HepG2 (cell line): ENCODE results near the gene SERTAD2. TPM values are rescaled to one million over a fixed set of nuclear protein-coding genes. Genes with fewer than 3 reads are reported as not detected.

Source experiments
- ARID2 ChIP-seq: sonication (generic); formaldehyde crosslinking; IDR thresholded peaks from 2 replicates; pipeline ENCODE4 v1.8.1; 2022; ENCODE audit warnings: mild to moderate bottlenecking, missing genetic modification reagents, borderline replicate concordance
- ATF6 ChIP-seq: sonication (generic); formaldehyde crosslinking; conservative IDR thresholded peaks from 2 replicates; pipeline ENCODE4 v1.4.0; 2020; ENCODE audit warnings: missing genetic modification reagents
- CBX5 ChIP-seq: sonication (generic); formaldehyde crosslinking; IDR thresholded peaks from 2 replicates; pipeline ENCODE4 v1.4.0; 2020; ENCODE audit warnings: missing genetic modification reagents, borderline replicate concordance
- CREB1 ChIP-seq, 2 experiments: fragments of 450-650 bp in 1 of 2; IDR thresholded peaks; 2 replicates each; pipeline ENCODE4 v1.6.1; 2016 to 2017; ENCODE audit warnings: control low read depth in 1 of 2, mild to moderate bottlenecking in 1 of 2, missing compliant biosample characterization in 1 of 2, missing genetic modification characterization in 1 of 2
- FIP1L1 ChIP-seq: fragments of 200-400 bp; formaldehyde crosslinking; IDR thresholded peaks from 2 replicates; pipeline ENCODE4 v1.6.1; 2018; ENCODE audit warnings: low read depth, mild to moderate bottlenecking, low read length, moderate library complexity, borderline replicate concordance; ENCODE audit not compliant: insufficient read depth
- GATAD1 ChIP-seq: IDR thresholded peaks from 2 replicates; pipeline ENCODE4 v1.6.1; 2016; ENCODE audit warnings: missing genetic modification reagents, missing compliant biosample characterization
- HNRNPUL1 ChIP-seq: fragments of 200-400 bp; formaldehyde crosslinking; IDR thresholded peaks from 2 replicates; pipeline ENCODE4 v1.6.1; 2017; ENCODE audit warnings: low read depth, mild to moderate bottlenecking, low read length, moderate library complexity
- HOXA3 ChIP-seq: sonication (generic); formaldehyde crosslinking; IDR thresholded peaks from 2 replicates; pipeline ENCODE4 v1.5.0; 2020; ENCODE audit warnings: missing genetic modification reagents
- LCORL ChIP-seq, 2 experiments: fragments of 450-650 bp in 1 of 2; sonication (generic) in 1 of 2; formaldehyde crosslinking in 1 of 2; IDR thresholded peaks; 2 replicates each; pipeline versions ENCODE4 v1.5.0 to v1.6.1; 2017 to 2020; ENCODE audit warnings: antibody characterized with exemption in 1 of 2, missing genetic modification reagents in 1 of 2
- MED8 ChIP-seq: sonication (generic); formaldehyde crosslinking; IDR thresholded peaks from 2 replicates; pipeline ENCODE4 v1.8.1; 2023; ENCODE audit warnings: mild to moderate bottlenecking, missing genetic modification reagents; ENCODE audit not compliant: insufficient replicate concordance
- MXD4 ChIP-seq: IDR thresholded peaks from 2 replicates; pipeline ENCODE4 v1.6.1; 2016; ENCODE audit warnings: mild to moderate bottlenecking, missing biosample characterization, missing genetic modification reagents
- PLRG1 ChIP-seq: fragments of 450-650 bp; conservative IDR thresholded peaks from 2 replicates; pipeline ENCODE4 v1.6.1; 2016
- RORA ChIP-seq: sonication (generic); formaldehyde crosslinking; IDR thresholded peaks from 2 replicates; pipeline ENCODE4 v1.5.0; 2020; ENCODE audit warnings: mild to moderate bottlenecking, missing genetic modification reagents, moderate library complexity
- ZBTB14 ChIP-seq: sonication (generic); formaldehyde crosslinking; IDR thresholded peaks from 2 replicates; pipeline ENCODE4 v1.4.0; 2020; ENCODE audit warnings: missing genetic modification reagents
- ZC3H13 ChIP-seq: sonication (generic); formaldehyde crosslinking; IDR thresholded peaks from 2 replicates; pipeline ENCODE4 v1.8.1; 2023; ENCODE audit warnings: mild to moderate bottlenecking, missing genetic modification reagents, moderate library complexity
- ZNF235 ChIP-seq: sonication (generic); formaldehyde crosslinking; IDR thresholded peaks from 2 replicates; pipeline ENCODE4 v1.8.1; 2023; ENCODE audit warnings: mild to moderate bottlenecking, missing genetic modification reagents, borderline replicate concordance
- ZSCAN29 ChIP-seq: sonication (generic); formaldehyde crosslinking; conservative IDR thresholded peaks from 2 replicates; pipeline ENCODE4 v1.4.0; 2020; ENCODE audit warnings: mild to moderate bottlenecking, missing genetic modification reagents
- polyA plus RNA-seq, 8 experiments: library from polyadenylated mRNA; depleted of rRNA in 3 of 8; stranded (reverse) in 7 of 8; unstranded in 1 of 8; fragments of >200 nt; fragmentation: Illumina TruSeq in 4 of 8; extraction: Trizol in 4 of 8; gene quantifications; 2 replicates each; pipeline versions ENCODE4 v1.2.1 to v1.2.3, GENCODE V29; 2011 to 2016; ENCODE audit warnings: low read depth in 4 of 8, missing spikeins in 1 of 8, mixed read lengths in 1 of 8; ENCODE audit not compliant: insufficient read depth in 1 of 8
- total RNA-seq, 5 experiments: library from RNA; depleted of rRNA; stranded (reverse); fragments of >200 nt; fragmentation: Illumina TruSeq; extraction: Trizol; gene quantifications; 2 replicates each; pipeline ENCODE4 v1.2.3, GENCODE V29; 2016; ENCODE audit warnings: low read depth in 1 of 5
- TF ChIP-seq, protein P1 (sequence below): sonication (generic); formaldehyde crosslinking; IDR thresholded peaks from 2 replicates; pipeline ENCODE4; 2020; ENCODE audit warnings: missing genetic modification reagents, mild to moderate bottlenecking, borderline replicate concordance
- TF ChIP-seq, protein P2 (sequence below): sonication (generic); formaldehyde crosslinking; IDR thresholded peaks from 2 replicates; pipeline ENCODE4 v1.5.1; 2020; ENCODE audit warnings: mild to moderate bottlenecking, missing genetic modification reagents, borderline replicate concordance
- TF ChIP-seq, protein P3 (sequence below): fragments of 450-650 bp; IDR thresholded peaks from 2 replicates; pipeline ENCODE4 v1.6.1; 2016

The SERTAD2 gene
- total and polyA plus RNA-seq, 2 of the 13 experiments (the other 11 are each of a cell fraction or from before 2014, with no cell fraction given), result 6.7 to 22.6 TPM

GRCh38 chr2:64669288-64669687 lies 15.6 kb upstream of the SERTAD2 start (continued):
- no peak for TF ChIP-seq HNRNPUL1
- TF ChIP-seq LCORL (IDR thresholded peaks at IDR 0.05), result peak; percentile 68
- no peak; the same call in 1 of the 2 replicates for TF ChIP-seq LCORL (CRISPR knock-in tag; IDR thresholded peaks at IDR 0.05)
- TF ChIP-seq RORA, result no peak
- TF ChIP-seq CBX5 (CRISPR knock-in tag), result peak; percentile 83; the same call in 1 of the 2 replicates
- TF ChIP-seq FIP1L1, result no peak
- TF ChIP-seq ZC3H13, result peak; percentile 67; the same call in 1 of the 2 replicates
- no peak for TF ChIP-seq MXD4 (CRISPR knock-in tag)
- TF ChIP-seq ZBTB14, result no peak
- TF ChIP-seq, protein P1, sequence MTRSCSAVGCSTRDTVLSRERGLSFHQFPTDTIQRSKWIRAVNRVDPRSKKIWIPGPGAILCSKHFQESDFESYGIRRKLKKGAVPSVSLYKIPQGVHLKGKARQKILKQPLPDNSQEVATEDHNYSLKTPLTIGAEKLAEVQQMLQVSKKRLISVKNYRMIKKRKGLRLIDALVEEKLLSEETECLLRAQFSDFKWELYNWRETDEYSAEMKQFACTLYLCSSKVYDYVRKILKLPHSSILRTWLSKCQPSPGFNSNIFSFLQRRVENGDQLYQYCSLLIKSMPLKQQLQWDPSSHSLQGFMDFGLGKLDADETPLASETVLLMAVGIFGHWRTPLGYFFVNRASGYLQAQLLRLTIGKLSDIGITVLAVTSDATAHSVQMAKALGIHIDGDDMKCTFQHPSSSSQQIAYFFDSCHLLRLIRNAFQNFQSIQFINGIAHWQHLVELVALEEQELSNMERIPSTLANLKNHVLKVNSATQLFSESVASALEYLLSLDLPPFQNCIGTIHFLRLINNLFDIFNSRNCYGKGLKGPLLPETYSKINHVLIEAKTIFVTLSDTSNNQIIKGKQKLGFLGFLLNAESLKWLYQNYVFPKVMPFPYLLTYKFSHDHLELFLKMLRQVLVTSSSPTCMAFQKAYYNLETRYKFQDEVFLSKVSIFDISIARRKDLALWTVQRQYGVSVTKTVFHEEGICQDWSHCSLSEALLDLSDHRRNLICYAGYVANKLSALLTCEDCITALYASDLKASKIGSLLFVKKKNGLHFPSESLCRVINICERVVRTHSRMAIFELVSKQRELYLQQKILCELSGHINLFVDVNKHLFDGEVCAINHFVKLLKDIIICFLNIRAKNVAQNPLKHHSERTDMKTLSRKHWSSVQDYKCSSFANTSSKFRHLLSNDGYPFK (CRISPR knock-in tag), result no peak
- no peak for TF ChIP-seq PLRG1
- TF ChIP-seq, protein P2, sequence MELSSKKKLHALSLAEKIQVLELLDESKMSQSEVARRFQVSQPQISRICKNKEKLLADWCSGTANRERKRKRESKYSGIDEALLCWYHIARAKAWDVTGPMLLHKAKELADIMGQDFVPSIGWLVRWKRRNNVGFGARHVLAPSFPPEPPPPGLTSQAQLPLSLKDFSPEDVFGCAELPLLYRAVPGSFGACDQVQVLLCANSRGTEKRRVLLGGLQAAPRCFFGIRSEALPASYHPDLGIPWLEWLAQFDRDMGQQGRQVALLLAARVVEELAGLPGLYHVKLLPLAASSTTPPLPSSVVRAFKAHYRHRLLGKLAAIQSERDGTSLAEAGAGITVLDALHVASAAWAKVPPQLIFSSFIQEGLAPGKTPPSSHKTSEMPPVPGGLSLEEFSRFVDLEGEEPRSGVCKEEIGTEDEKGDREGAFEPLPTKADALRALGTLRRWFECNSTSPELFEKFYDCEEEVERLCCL (CRISPR knock-in tag), result no peak
- TF ChIP-seq ARID2 (CRISPR knock-in tag), result no peak
- no peak for TF ChIP-seq ATF6 (CRISPR knock-in tag)
- TF ChIP-seq HOXA3 (CRISPR knock-in tag), result peak; percentile 69; the same call in 1 of the 2 replicates
- peak; percentile 57; the same call in 1 of the 2 replicates for TF ChIP-seq CREB1 (IDR thresholded peaks at IDR 0.05)
- peak; percentile 81 for TF ChIP-seq CREB1 (CRISPR knock-in tag; IDR thresholded peaks at IDR 0.05)
- TF ChIP-seq MED8 (CRISPR knock-in tag), result no peak
- no peak for TF ChIP-seq ZNF235 (CRISPR knock-in tag)
- TF ChIP-seq, protein P3, sequence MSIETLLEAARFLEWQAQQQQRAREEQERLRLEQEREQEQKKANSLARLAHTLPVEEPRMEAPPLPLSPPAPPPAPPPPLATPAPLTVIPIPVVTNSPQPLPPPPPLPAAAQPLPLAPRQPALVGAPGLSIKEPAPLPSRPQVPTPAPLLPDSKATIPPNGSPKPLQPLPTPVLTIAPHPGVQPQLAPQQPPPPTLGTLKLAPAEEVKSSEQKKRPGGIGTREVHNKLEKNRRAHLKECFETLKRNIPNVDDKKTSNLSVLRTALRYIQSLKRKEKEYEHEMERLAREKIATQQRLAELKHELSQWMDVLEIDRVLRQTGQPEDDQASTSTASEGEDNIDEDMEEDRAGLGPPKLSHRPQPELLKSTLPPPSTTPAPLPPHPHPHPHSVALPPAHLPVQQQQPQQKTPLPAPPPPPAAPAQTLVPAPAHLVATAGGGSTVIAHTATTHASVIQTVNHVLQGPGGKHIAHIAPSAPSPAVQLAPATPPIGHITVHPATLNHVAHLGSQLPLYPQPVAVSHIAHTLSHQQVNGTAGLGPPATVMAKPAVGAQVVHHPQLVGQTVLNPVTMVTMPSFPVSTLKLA, result no peak
- TF ChIP-seq GATAD1 (CRISPR knock-in tag), result peak; percentile 72; the same call in 1 of the 2 replicates
- TF ChIP-seq ZSCAN29 (CRISPR knock-in tag), result no peak
